ENCODE results near the gene SRRM4. TPM values are rescaled to one million over a fixed set of nuclear protein-coding genes. Genes with fewer than 3 reads are reported as not detected.

SRRM4 gene
- total and polyA plus RNA-seq, 5 donors from 2014 or later, result not detected

- Histone ChIP-seq H3K9me3 (ENCODE audit: control insufficient read depth in 2 of 2, low read length in 2 of 2) (no peaks in the 10 kb centered on the region), H3K4me3 (ENCODE audit: low read depth, low read length) (no peak within 1 kb of the TSS), H3K27me3 (ENCODE audit: control insufficient read depth, insufficient read depth, low read length) (no peaks in the 10 kb centered on the region), H3K4me1 (ENCODE audit: control insufficient read depth, insufficient read depth, low read length, poor library complexity, severe bottlenecking) (no peaks in the 10 kb centered on the region), H3K27ac (ENCODE audit: insufficient read depth, low read length, poor library complexity, severe bottlenecking) (no peak within 1 kb of the TSS), H3K36me3 (ENCODE audit: control insufficient read depth, insufficient read depth, low read length) (no peaks in the 10 kb centered on the region)
- Mint-ChIP-seq H3K36me3 (no peaks in the 10 kb centered on the region), H3K4me3 (no peak within 1 kb of the TSS), H3K9me3 (no peaks in the 10 kb centered on the region), H3K27ac (no peak within 1 kb of the TSS), H3K4me1 (no peaks in the 10 kb centered on the region), H3K27me3 (no peaks in the 10 kb centered on the region)
- DNase-seq (no peak), ATAC-seq (ENCODE audit: low read depth in 2 of 2) (no peak)
Observed at GRCh38 chr12:119178544-119179334, 197.4 kb downstream of the SRRM4 start, which contains the start of gene HSPB8. HSPB8 (plus strand) TSS chr12:119178931; CDS start chr12:119179313, 382 bp downstream.

- no peaks in the 10 kb centered on the region for H3K27me3 Mint-ChIP-seq
- Histone ChIP-seq H3K27me3 (ENCODE audit: control insufficient read depth, insufficient read depth, low read length) (no peaks in the 10 kb centered on the region), H3K36me3 (ENCODE audit: control insufficient read depth, insufficient read depth, low read length) (no peaks in the 10 kb centered on the region), H3K9me3 (ENCODE audit: control insufficient read depth in 2 of 2, low read length in 2 of 2) (no peaks in the 10 kb centered on the region), H3K4me1 (ENCODE audit: control insufficient read depth, insufficient read depth, low read length, poor library complexity, severe bottlenecking) (no peaks in the 10 kb centered on the region), H3K4me3 (ENCODE audit: low read depth, low read length) (no peak overlapping the region), H3K27ac (ENCODE audit: insufficient read depth, low read length, poor library complexity, severe bottlenecking) (no peak overlapping the region)
- H3K27ac Mint-ChIP-seq, result no peak overlapping the region
- H3K36me3 Mint-ChIP-seq, result no peaks in the 10 kb centered on the region
- H3K4me3 Mint-ChIP-seq, result no peak overlapping the region
- no peaks in the 10 kb centered on the region for H3K4me1 Mint-ChIP-seq
- no peaks in the 10 kb centered on the region for H3K9me3 Mint-ChIP-seq
- DNase-seq (no peak), ATAC-seq (ENCODE audit: low read depth in 2 of 2) (no peak)
Observed at GRCh38 chr12:119179335-119180021, 198.1 kb downstream of the SRRM4 start.

- ATAC-seq (ENCODE audit: low read depth in 2 of 2), result no peak
- no peak overlapping the region for H3K27ac ChIP-seq (ENCODE audit: insufficient read depth, low read length, poor library complexity, severe bottlenecking)
- H3K36me3 ChIP-seq (ENCODE audit: control insufficient read depth, insufficient read depth, low read length), result no peaks in the 10 kb centered on the region
- DNase-seq, result no peak
- H3K4me3 Mint-ChIP-seq, result no peak overlapping the region
- no peaks in the 10 kb centered on the region for H3K27me3 Mint-ChIP-seq
- H3K27me3 ChIP-seq (ENCODE audit: control insufficient read depth, insufficient read depth, low read length), result no peaks in the 10 kb centered on the region
- H3K4me1 ChIP-seq (ENCODE audit: control insufficient read depth, insufficient read depth, low read length, poor library complexity, severe bottlenecking), result no peaks in the 10 kb centered on the region
- no peak overlapping the region for H3K4me3 ChIP-seq (ENCODE audit: low read depth, low read length)
- no peaks in the 10 kb centered on the region for H3K9me3 ChIP-seq (ENCODE audit: control insufficient read depth in 2 of 2, low read length in 2 of 2)
- no peak overlapping the region for H3K27ac Mint-ChIP-seq
- H3K4me1 Mint-ChIP-seq, result no peaks in the 10 kb centered on the region
- H3K9me3 Mint-ChIP-seq, result no peaks in the 10 kb centered on the region
- H3K36me3 Mint-ChIP-seq, result no peaks in the 10 kb centered on the region
Observed at GRCh38 chr12:119180380-119181040, 199.2 kb downstream of the SRRM4 start.

- Mint-ChIP-seq H3K27ac (no peak overlapping the region), H3K4me3 (no peak overlapping the region)
Observed at GRCh38 chr12:119181202-119181601, 199.9 kb downstream of the SRRM4 start.

GRCh38 chr12:119181944-119182343 is 200.6 kb downstream of the SRRM4 start:
- ATAC-seq (ENCODE audit: low read depth in 2 of 2), result no peak
- no peaks in the 10 kb centered on the region for H3K36me3 Mint-ChIP-seq
- H3K27me3 Mint-ChIP-seq, result peaks cover 5% of the 10 kb centered on the region
- no peak overlapping the region for H3K27ac Mint-ChIP-seq
- no peak overlapping the region for H3K27ac ChIP-seq (ENCODE audit: insufficient read depth, low read length, poor library complexity, severe bottlenecking)
- H3K4me1 Mint-ChIP-seq, result no peaks in the 10 kb centered on the region
- no peak overlapping the region for H3K4me3 Mint-ChIP-seq
- no peak overlapping the region for H3K4me3 ChIP-seq (ENCODE audit: low read depth, low read length)
- no peaks in the 10 kb centered on the region for H3K9me3 ChIP-seq (ENCODE audit: control insufficient read depth in 2 of 2, low read length in 2 of 2)
- no peaks in the 10 kb centered on the region for H3K4me1 ChIP-seq (ENCODE audit: control insufficient read depth, insufficient read depth, low read length, poor library complexity, severe bottlenecking)
- H3K36me3 ChIP-seq (ENCODE audit: control insufficient read depth, insufficient read depth, low read length), result no peaks in the 10 kb centered on the region
- no peaks in the 10 kb centered on the region for H3K9me3 Mint-ChIP-seq
- no peak for DNase-seq
- H3K27me3 ChIP-seq (ENCODE audit: control insufficient read depth, insufficient read depth, low read length), result no peaks in the 10 kb centered on the region

More at GRCh38 chr12:119181202-119181601, 199.9 kb downstream of the SRRM4 start:
- H3K9me3 ChIP-seq (ENCODE audit: control insufficient read depth in 2 of 2, low read length in 2 of 2), result no peaks in the 10 kb centered on the region
- no peak overlapping the region for H3K27ac ChIP-seq (ENCODE audit: insufficient read depth, low read length, poor library complexity, severe bottlenecking)
- H3K4me1 ChIP-seq (ENCODE audit: control insufficient read depth, insufficient read depth, low read length, poor library complexity, severe bottlenecking), result no peaks in the 10 kb centered on the region
- peaks cover 4% of the 10 kb centered on the region for H3K27me3 Mint-ChIP-seq
- H3K9me3 Mint-ChIP-seq, result no peaks in the 10 kb centered on the region
- no peaks in the 10 kb centered on the region for H3K36me3 Mint-ChIP-seq
- no peak overlapping the region for H3K4me3 ChIP-seq (ENCODE audit: low read depth, low read length)
- DNase-seq (no peak), ATAC-seq (ENCODE audit: low read depth in 2 of 2) (no peak)
- H3K27me3 ChIP-seq (ENCODE audit: control insufficient read depth, insufficient read depth, low read length), result no peaks in the 10 kb centered on the region
- no peaks in the 10 kb centered on the region for H3K4me1 Mint-ChIP-seq
- no peaks in the 10 kb centered on the region for H3K36me3 ChIP-seq (ENCODE audit: control insufficient read depth, insufficient read depth, low read length)

- Mint-ChIP-seq H3K36me3 (no peaks in the 10 kb centered on the region), H3K27ac (no peak overlapping the region), H3K4me3 (no peak overlapping the region), H3K27me3 (peaks cover 5% of the 10 kb centered on the region), H3K9me3 (no peaks in the 10 kb centered on the region), H3K4me1 (no peaks in the 10 kb centered on the region)
- ATAC-seq (ENCODE audit: low read depth in 2 of 2), result no peak
- Histone ChIP-seq H3K27me3 (ENCODE audit: control insufficient read depth, insufficient read depth, low read length) (no peaks in the 10 kb centered on the region), H3K27ac (ENCODE audit: insufficient read depth, low read length, poor library complexity, severe bottlenecking) (no peak overlapping the region), H3K36me3 (ENCODE audit: control insufficient read depth, insufficient read depth, low read length) (no peaks in the 10 kb centered on the region), H3K4me3 (ENCODE audit: low read depth, low read length) (no peak overlapping the region), H3K4me1 (ENCODE audit: control insufficient read depth, insufficient read depth, low read length, poor library complexity, severe bottlenecking) (no peaks in the 10 kb centered on the region), H3K9me3 (ENCODE audit: control insufficient read depth in 2 of 2, low read length in 2 of 2) (no peaks in the 10 kb centered on the region)
- no peak for DNase-seq
Observed at GRCh38 chr12:119182701-119183493, 201.6 kb downstream of the SRRM4 start.

GRCh38 chr12:119183942-119184695 is 202.8 kb downstream of the SRRM4 start:
- Mint-ChIP-seq H3K36me3 (no peaks in the 10 kb centered on the region), H3K27me3 (peaks cover 5% of the 10 kb centered on the region), H3K4me3 (no peak overlapping the region), H3K27ac (no peak overlapping the region), H3K9me3 (no peaks in the 10 kb centered on the region), H3K4me1 (no peaks in the 10 kb centered on the region)
- no peaks in the 10 kb centered on the region for H3K4me1 ChIP-seq (ENCODE audit: control insufficient read depth, insufficient read depth, low read length, poor library complexity, severe bottlenecking)
- ATAC-seq (ENCODE audit: low read depth in 2 of 2), result no peak
- H3K4me3 ChIP-seq (ENCODE audit: low read depth, low read length), result no peak overlapping the region
- H3K27ac ChIP-seq (ENCODE audit: insufficient read depth, low read length, poor library complexity, severe bottlenecking), result no peak overlapping the region
- H3K9me3 ChIP-seq (ENCODE audit: control insufficient read depth in 2 of 2, low read length in 2 of 2), result no peaks in the 10 kb centered on the region
- no peak for DNase-seq
- no peaks in the 10 kb centered on the region for H3K36me3 ChIP-seq (ENCODE audit: control insufficient read depth, insufficient read depth, low read length)
- H3K27me3 ChIP-seq (ENCODE audit: control insufficient read depth, insufficient read depth, low read length), result no peaks in the 10 kb centered on the region
